ENCODE measurements around the gene HMX1.

The HMX1 gene

GRCh38 chr4:8913858-8914460 lies 42.3 kb upstream of the HMX1 start:
- H3K4me3 ChIP-seq (ENCODE audit: low read depth, low read length) = no peak overlapping the region
- DNase-seq (ENCODE audit: low read depth) = peak; percentile 1
- TF ChIP-seq, protein P1, sequence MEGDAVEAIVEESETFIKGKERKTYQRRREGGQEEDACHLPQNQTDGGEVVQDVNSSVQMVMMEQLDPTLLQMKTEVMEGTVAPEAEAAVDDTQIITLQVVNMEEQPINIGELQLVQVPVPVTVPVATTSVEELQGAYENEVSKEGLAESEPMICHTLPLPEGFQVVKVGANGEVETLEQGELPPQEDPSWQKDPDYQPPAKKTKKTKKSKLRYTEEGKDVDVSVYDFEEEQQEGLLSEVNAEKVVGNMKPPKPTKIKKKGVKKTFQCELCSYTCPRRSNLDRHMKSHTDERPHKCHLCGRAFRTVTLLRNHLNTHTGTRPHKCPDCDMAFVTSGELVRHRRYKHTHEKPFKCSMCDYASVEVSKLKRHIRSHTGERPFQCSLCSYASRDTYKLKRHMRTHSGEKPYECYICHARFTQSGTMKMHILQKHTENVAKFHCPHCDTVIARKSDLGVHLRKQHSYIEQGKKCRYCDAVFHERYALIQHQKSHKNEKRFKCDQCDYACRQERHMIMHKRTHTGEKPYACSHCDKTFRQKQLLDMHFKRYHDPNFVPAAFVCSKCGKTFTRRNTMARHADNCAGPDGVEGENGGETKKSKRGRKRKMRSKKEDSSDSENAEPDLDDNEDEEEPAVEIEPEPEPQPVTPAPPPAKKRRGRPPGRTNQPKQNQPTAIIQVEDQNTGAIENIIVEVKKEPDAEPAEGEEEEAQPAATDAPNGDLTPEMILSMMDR (IDR thresholded peaks at IDR 0.05; ENCODE audit: low read depth, low read length) = no peak
- no peak for TF ChIP-seq POLR2A (IDR thresholded peaks at IDR 0.05; ENCODE audit: extremely low read depth, insufficient read length)
- no peak for TF ChIP-seq MYC (IDR thresholded peaks at IDR 0.05; ENCODE audit: low read depth, low read length)
- TF ChIP-seq MAX (IDR thresholded peaks at IDR 0.05; ENCODE audit: low read depth, low read length) = no peak

- TF ChIP-seq, protein P1 (IDR thresholded peaks at IDR 0.05; ENCODE audit: low read depth, low read length) = no peak
- TF ChIP-seq MAX (IDR thresholded peaks at IDR 0.05; ENCODE audit: low read depth, low read length) = no peak
- no peak for TF ChIP-seq POLR2A (IDR thresholded peaks at IDR 0.05; ENCODE audit: extremely low read depth, insufficient read length)
- TF ChIP-seq MYC (IDR thresholded peaks at IDR 0.05; ENCODE audit: low read depth, low read length) = no peak
- peak; percentile 1 for DNase-seq (ENCODE audit: low read depth)
These were observed 41.6 kb upstream of the HMX1 start for GRCh38 chr4:8913121-8913857.

GRCh38 chr4:8912506-8912905 lies 40.9 kb upstream of the HMX1 start:
- DNase-seq (ENCODE audit: low read depth) = peak; percentile 2
- TF ChIP-seq MAX (IDR thresholded peaks at IDR 0.05; ENCODE audit: low read depth, low read length) (no peak), POLR2A (IDR thresholded peaks at IDR 0.05; ENCODE audit: extremely low read depth, insufficient read length) (no peak)
- TF ChIP-seq, protein P1 (IDR thresholded peaks at IDR 0.05; ENCODE audit: low read depth, low read length) = no peak
- no peak overlapping the region for H3K4me3 ChIP-seq (ENCODE audit: low read depth, low read length)

More at GRCh38 chr4:8913121-8913857, 41.6 kb upstream of the HMX1 start:
- H3K4me3 ChIP-seq (ENCODE audit: low read depth, low read length) = no peak overlapping the region

GRCh38 chr4:8912089-8912455 lies 40.4 kb upstream of the HMX1 start:
- no peak overlapping the region for H3K4me3 ChIP-seq (ENCODE audit: low read depth, low read length)
- DNase-seq (ENCODE audit: low read depth) = no peak
- no peak for TF ChIP-seq MAX (IDR thresholded peaks at IDR 0.05; ENCODE audit: low read depth, low read length)
- no peak for TF ChIP-seq POLR2A (IDR thresholded peaks at IDR 0.05; ENCODE audit: extremely low read depth, insufficient read length)
- TF ChIP-seq, protein P1 (IDR thresholded peaks at IDR 0.05; ENCODE audit: low read depth, low read length) = no peak
- no peak for TF ChIP-seq MYC (IDR thresholded peaks at IDR 0.05; ENCODE audit: low read depth, low read length)

DNA sequence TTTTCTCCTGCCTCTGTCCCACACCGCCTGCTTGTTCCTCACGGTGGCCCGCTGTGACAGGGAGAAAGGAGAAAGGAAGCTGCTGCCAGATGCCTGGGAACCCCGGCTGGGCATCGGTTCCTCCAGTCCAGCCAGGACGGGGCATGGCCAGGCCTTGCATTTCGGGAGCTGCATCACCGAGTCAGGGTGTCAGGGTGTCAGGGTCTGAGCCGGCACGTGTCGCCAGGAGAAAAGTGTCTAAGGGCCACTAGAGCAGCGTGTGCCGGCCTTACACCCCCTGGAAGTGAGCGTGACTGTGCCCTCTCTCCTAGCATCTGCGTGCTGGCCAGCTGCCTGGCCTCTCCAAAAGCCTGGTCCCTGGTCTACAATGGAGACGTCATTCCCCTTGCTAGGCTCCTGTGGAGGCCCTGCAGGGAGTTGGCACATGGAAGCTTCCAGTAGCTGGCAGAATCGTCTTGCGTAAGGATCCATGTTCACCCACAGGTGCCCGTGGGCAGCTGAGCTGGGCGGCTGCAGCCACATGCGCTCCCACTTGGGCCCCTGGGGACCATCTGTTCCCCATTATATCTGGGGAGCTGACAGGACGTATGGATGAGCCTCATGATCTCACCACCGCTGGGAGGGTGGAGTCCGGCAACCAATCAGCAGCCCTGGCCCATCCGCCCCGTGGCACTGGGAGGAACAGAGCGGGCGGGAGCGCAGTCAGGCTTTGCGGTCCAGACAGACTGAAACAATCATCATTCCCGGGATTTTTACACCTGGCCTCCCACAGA lies 39.9 kb upstream of the HMX1 start:
- TF ChIP-seq MYC (IDR thresholded peaks at IDR 0.05; ENCODE audit: low read depth, low read length) (no peak), MAX (IDR thresholded peaks at IDR 0.05; ENCODE audit: low read depth, low read length) (no peak)
- DNase-seq (ENCODE audit: low read depth) = peak; percentile 3
- H3K4me3 ChIP-seq (ENCODE audit: low read depth, low read length) = no peak overlapping the region

All from NB4 (cell line).